Neural progenitor cell (in vitro differentiated cells): ENCODE results near the gene TRIO. TPM values are rescaled to one million over a fixed set of nuclear protein-coding genes. Genes with fewer than 3 reads are reported as not detected.

Source experiments
- DNase-seq: peaks from one replicate; pipeline ENCODE4 v3.0.0-alpha.2; 2016; ENCODE audit warnings: low spot score
- H2AFZ ChIP-seq: fragments of 200-600 bp; sonication (generic); replicated peaks from 2 replicates; pipeline ENCODE4 v1.6.1; 2016; ENCODE audit warnings: antibody characterized with exemption
- H3F3A ChIP-seq: fragments of 200-600 bp; sonication (generic); 2 replicates; pipeline ENCODE4 v1.6.1; 2016; ENCODE audit warnings: antibody characterized with exemption, low read depth
- H3K27ac ChIP-seq: fragments of 200-600 bp; sonication (generic); 2 replicates; pipeline ENCODE4 v1.5.1; 2016; ENCODE audit warnings: mild to moderate bottlenecking
- H3K27me3 ChIP-seq: fragments of 200-600 bp; sonication (generic); 2 replicates; pipeline ENCODE4 v1.6.1; 2016; ENCODE audit warnings: mild to moderate bottlenecking, moderate library complexity
- H3K36me3 ChIP-seq: fragments of 200-600 bp; sonication (generic); 2 replicates; pipeline ENCODE4 v1.5.1; 2016
- H3K4me1 ChIP-seq: fragments of 200-600 bp; sonication (generic); 2 replicates; pipeline ENCODE4 v1.6.1; 2016; ENCODE audit warnings: mixed run types
- H3K4me2 ChIP-seq: fragments of 200-600 bp; sonication (generic); 2 replicates; pipeline ENCODE4 v1.6.1; 2016
- H3K4me3 ChIP-seq: fragments of 200-600 bp; sonication (generic); 2 replicates; pipeline ENCODE4 v1.5.1; 2016
- H3K79me2 ChIP-seq: fragments of 200-600 bp; sonication (generic); 2 replicates; pipeline ENCODE4 v1.6.1; 2016; ENCODE audit warnings: low read depth
- H3K9ac ChIP-seq: fragments of 200-600 bp; sonication (generic); 2 replicates; pipeline ENCODE4 v1.6.1; 2016
- H3K9me3 ChIP-seq: fragments of 200-600 bp; sonication (generic); 2 replicates; pipeline ENCODE4 v1.5.1; 2016; ENCODE audit warnings: low read depth
- H4K20me1 ChIP-seq: fragments of 200-600 bp; sonication (generic); 2 replicates; pipeline ENCODE4 v1.6.1; 2016; ENCODE audit warnings: low read depth
- H3K27ac Mint-ChIP-seq: 3 replicates; pipeline ENCODE4 v1.8.0; 2021; ENCODE audit warnings: mixed read lengths
- H3K27me3 Mint-ChIP-seq: 2 replicates; pipeline ENCODE4 v1.8.0; 2022; ENCODE audit warnings: low read depth, mild to moderate bottlenecking, inconsistent platforms, moderate library complexity, mixed read lengths; ENCODE audit not compliant: insufficient read depth
- H3K36me3 Mint-ChIP-seq: 3 replicates; pipeline ENCODE4 v1.8.0; 2021; ENCODE audit warnings: mixed read lengths
- H3K4me1 Mint-ChIP-seq: 3 replicates; pipeline ENCODE4 v1.8.0; 2021; ENCODE audit warnings: mixed read lengths
- H3K4me3 Mint-ChIP-seq: 3 replicates; pipeline ENCODE4 v1.8.0; 2021; ENCODE audit warnings: mild to moderate bottlenecking, moderate library complexity, mixed read lengths
- H3K9me3 Mint-ChIP-seq: 3 replicates; pipeline ENCODE4 v1.8.0; 2020; ENCODE audit warnings: mixed read lengths
- CTCF ChIP-seq: fragments of 200-600 bp; sonication (generic); IDR thresholded peaks from 2 replicates; pipeline ENCODE4 v1.5.1; 2017; ENCODE audit warnings: antibody characterized with exemption, mild to moderate bottlenecking
- EZH2 ChIP-seq: fragments of 200-600 bp; sonication (generic); IDR thresholded peaks from 2 replicates; pipeline ENCODE4 v1.6.1; 2017; ENCODE audit warnings: antibody characterized with exemption, mild to moderate bottlenecking, moderate library complexity
- EZH2phosphoT487 ChIP-seq: fragments of 200-600 bp; sonication (generic); IDR thresholded peaks from 2 replicates; pipeline ENCODE4 v1.6.1; 2017; ENCODE audit warnings: antibody characterized with exemption
- total RNA-seq: library from RNA; depleted of rRNA; stranded (reverse); fragments of >200 nt; gene quantifications from 2 replicates; pipeline ENCODE4 v1.2.3, GENCODE V29; 2015; ENCODE audit warnings: low replicate concordance

Gene TRIO
- total RNA-seq, 1 donor from 2014 or later: 84.7 TPM

- H3K4me3 ChIP-seq: no peak overlapping the region
- no peaks in the 10 kb centered on the region for H3K9me3 Mint-ChIP-seq
- no peak overlapping the region for H3K27ac ChIP-seq
- TF ChIP-seq EZH2 (no peak), CTCF (no peak), EZH2phosphoT487 (no peak)
- no peaks in the 10 kb centered on the region for H3K27me3 ChIP-seq
- H3K4me3 Mint-ChIP-seq: no peak overlapping the region
- peaks cover 46% of the 10 kb centered on the region for H4K20me1 ChIP-seq
- DNase-seq: no peak
- H3K4me1 Mint-ChIP-seq: peaks cover 29% of the 10 kb centered on the region
- H3K27me3 Mint-ChIP-seq: peaks cover 2% of the 10 kb centered on the region
- H3K4me1 ChIP-seq: peaks cover 17% of the 10 kb centered on the region
- H3K79me2 ChIP-seq: no peaks in the 10 kb centered on the region
- no peak overlapping the region for H3K27ac Mint-ChIP-seq
- H3K9ac ChIP-seq: no peak overlapping the region
- peaks cover 21% of the 10 kb centered on the region for H3K36me3 Mint-ChIP-seq
- H3F3A ChIP-seq: peaks cover 10% of the 10 kb centered on the region
- peaks cover 5% of the 10 kb centered on the region for H3K36me3 ChIP-seq
- H2AFZ ChIP-seq: no peak overlapping the region
- H3K9me3 ChIP-seq: no peaks in the 10 kb centered on the region
- H3K4me2 ChIP-seq: no peak overlapping the region
These were observed 215.4 kb downstream of the TRIO start for GRCh38 chr5:14358536-14358935.

GRCh38 chr5:14359069-14360043 lies 216.2 kb downstream of the TRIO start:
- Mint-ChIP-seq H3K4me3 (no peak overlapping the region), H3K4me1 (peaks cover 24% of the 10 kb centered on the region), H3K36me3 (peaks cover 22% of the 10 kb centered on the region), H3K27ac (no peak overlapping the region), H3K9me3 (no peaks in the 10 kb centered on the region), H3K27me3 (peaks cover 2% of the 10 kb centered on the region)
- Histone ChIP-seq H3K36me3 (peaks cover 5% of the 10 kb centered on the region), H3K79me2 (no peaks in the 10 kb centered on the region), H2AFZ (no peak overlapping the region), H3K4me2 (no peak overlapping the region), H3K4me3 (no peak overlapping the region), H3F3A (peaks cover 10% of the 10 kb centered on the region), H3K9ac (no peak overlapping the region), H3K4me1 (peaks cover 17% of the 10 kb centered on the region), H3K27ac (no peak overlapping the region), H4K20me1 (peaks cover 44% of the 10 kb centered on the region), H3K9me3 (no peaks in the 10 kb centered on the region), H3K27me3 (no peaks in the 10 kb centered on the region)
- no peak for DNase-seq
- TF ChIP-seq EZH2phosphoT487: no peak
- no peak for TF ChIP-seq EZH2
- TF ChIP-seq CTCF: no peak

- Histone ChIP-seq H3K27ac (no peak overlapping the region), H3F3A (no peaks in the 10 kb centered on the region), H3K4me1 (peaks cover 6% of the 10 kb centered on the region), H3K27me3 (no peaks in the 10 kb centered on the region), H3K4me2 (no peak overlapping the region), H3K9me3 (no peaks in the 10 kb centered on the region), H3K9ac (no peak overlapping the region), H3K36me3 (peaks cover 5% of the 10 kb centered on the region), H3K4me3 (no peak overlapping the region), H4K20me1 (peaks cover 32% of the 10 kb centered on the region), H3K79me2 (no peaks in the 10 kb centered on the region), H2AFZ (no peak overlapping the region)
- H3K36me3 Mint-ChIP-seq: peaks cover 39% of the 10 kb centered on the region
- peaks cover 8% of the 10 kb centered on the region for H3K4me1 Mint-ChIP-seq
- peaks cover 4% of the 10 kb centered on the region for H3K27me3 Mint-ChIP-seq
- no peak for DNase-seq
- no peak for TF ChIP-seq EZH2
- no peak for TF ChIP-seq CTCF
- no peak for TF ChIP-seq EZH2phosphoT487
- H3K4me3 Mint-ChIP-seq: no peak overlapping the region
- H3K9me3 Mint-ChIP-seq: no peaks in the 10 kb centered on the region
- no peak overlapping the region for H3K27ac Mint-ChIP-seq
These were observed 219.3 kb downstream of the TRIO start for GRCh38 chr5:14362491-14362890.
